ENCODE measurements around the gene GPC6.

The GPC6 gene

DNA sequence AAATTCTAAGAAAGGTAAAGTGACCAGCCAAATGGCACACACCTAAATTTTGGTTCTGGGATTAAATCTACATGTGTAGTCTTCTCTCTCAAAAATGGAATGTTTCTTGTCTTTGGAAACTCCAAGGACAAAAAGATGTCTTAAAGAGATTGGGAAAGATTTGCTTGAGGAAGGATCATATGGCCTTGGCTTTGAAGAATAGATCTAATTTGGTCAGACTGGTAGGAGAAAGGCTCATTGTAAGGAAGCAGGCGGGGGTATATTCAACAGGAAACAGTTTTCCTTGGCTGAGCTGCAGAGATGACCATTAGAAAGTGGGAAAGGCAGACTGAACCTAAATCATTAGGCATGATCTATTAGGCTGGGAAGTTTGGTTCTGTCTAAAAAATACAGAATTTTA lies 887.6 kb downstream of the GPC6 start:
- DNase-seq (ENCODE audit: low spot score): no peak

DNA sequence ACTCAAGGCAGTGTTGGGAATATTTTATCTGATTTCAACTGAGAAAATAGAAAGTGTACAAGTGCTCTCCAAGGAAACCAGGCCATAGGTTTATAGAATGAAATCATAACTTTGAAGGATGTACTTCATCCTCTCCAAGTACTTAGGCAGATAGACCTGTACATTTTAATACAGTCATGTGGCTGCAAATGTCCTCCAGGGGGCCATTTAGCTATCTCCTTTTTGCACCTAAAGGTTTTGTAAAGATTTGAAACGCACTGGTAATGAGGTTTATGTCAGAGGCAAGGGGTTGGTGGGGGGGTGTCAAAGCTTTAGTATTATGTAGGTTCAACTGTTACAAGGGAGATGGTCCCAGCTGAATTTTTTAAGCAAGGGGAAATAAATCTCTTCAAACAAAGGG lies 888.4 kb downstream of the GPC6 start:
- no peak for DNase-seq (ENCODE audit: low spot score)

- no peak for DNase-seq (ENCODE audit: low spot score)
Measured at GRCh38 chr13:94119360-94119936, 892.8 kb downstream of the GPC6 start.

DNA sequence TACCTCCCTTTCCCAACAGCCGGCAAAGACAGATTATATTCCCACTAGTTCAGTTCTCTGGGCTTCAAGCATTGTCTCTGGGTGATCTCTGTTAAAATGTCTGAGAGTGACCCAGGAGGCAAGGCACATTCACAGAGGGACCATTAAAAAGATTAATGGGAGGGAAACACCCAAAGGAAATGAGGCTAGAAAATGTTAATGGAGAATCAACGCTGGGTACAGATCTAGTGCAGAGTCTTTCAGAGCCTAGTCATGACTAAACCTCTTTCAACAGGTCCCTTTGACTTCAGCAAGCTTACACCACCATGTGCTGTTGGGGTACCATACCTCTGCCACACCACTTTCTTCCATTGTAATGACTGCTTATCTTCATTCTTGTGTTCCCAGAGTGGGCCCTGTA lies 894.3 kb downstream of the GPC6 start:
- no peak for DNase-seq (ENCODE audit: low spot score)

DNA sequence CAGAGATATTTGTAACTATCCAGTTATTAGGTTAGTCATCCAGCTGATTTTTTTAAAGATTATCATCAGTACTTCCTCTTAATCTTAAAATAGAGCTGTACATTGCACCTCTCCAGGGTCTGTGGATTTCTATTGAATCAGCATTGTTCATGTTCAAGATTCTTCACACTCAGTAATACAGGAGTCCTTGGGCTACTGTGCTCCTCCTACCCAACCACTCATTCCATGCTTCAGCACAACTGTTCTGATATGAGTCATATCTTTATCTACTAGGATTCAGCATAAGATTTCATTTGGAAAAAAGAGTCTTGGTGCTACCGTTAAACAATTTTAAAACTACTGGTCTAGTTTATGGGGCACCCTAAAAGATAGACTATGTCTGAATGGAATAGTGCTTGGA lies 895.1 kb downstream of the GPC6 start:
- DNase-seq (ENCODE audit: low spot score): no peak

DNA sequence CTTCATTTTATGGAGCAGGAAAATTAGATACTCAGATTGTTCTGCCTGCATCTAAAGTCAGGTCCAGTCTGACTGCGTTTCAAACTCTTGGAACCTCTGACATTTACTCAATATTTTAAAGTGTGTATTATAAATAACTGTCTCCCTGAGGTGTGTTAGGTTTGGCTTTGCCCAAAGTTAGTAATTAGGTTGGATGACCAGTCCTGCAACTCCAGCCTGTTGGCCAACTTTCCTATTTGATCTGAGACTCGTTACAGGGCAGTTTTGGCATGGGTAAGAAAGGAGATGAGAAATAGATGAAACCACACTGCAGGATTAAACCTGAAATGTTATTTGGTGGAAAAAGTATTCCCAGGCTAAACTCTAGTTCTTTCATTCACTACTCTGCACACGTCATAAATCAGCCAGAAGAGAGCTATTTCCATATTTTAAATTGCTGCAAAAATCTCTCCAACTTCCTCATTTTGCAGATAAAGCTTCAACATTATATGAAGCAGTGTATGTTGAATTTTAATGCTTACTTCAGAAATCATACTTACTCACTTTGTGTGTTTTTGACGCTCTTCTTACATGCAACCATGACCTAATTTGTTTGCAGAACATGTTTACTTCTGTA lies 895.8 kb downstream of the GPC6 start:
- DNase-seq (ENCODE audit: low spot score): no peak

DNA sequence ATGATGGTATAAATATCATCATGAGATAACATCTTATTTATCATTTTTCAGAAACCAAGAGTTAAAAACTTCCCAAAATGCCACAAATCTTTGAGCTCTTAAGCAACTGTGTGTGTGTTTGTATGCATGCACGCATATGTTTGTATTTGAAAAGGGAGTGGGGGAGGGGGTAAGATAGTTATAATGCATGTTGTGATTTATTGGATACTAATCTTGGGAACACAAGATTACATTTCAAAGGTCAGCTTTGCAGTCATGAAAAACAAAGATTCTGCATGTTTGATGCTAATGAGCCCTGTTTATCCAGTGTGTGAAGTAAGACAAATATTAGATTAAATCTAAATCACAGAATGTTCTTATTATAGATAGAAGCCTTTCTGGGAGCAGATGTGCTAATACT lies 897.0 kb downstream of the GPC6 start:
- no peak for DNase-seq (ENCODE audit: low spot score)

DNA sequence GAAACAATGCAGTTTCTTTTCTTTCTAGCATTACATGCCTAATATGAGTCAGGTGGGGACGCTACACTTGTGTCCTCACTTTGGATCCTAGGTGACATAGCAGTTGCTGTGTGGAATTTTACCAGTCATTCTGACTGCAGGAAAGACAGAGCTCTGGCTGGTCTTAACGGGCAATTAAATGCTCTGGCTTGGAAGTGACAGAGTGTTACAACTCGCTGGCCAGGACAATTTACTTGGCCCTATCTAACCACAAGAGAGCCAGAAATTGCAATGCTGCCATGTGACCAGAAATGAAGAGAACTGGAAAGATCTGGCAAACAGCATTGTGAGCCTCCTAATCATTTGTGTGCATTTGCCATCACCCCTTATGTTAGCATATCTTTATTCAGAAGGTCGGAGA lies 901.8 kb downstream of the GPC6 start:
- peak; percentile 55 for DNase-seq (ENCODE audit: low spot score)

DNA sequence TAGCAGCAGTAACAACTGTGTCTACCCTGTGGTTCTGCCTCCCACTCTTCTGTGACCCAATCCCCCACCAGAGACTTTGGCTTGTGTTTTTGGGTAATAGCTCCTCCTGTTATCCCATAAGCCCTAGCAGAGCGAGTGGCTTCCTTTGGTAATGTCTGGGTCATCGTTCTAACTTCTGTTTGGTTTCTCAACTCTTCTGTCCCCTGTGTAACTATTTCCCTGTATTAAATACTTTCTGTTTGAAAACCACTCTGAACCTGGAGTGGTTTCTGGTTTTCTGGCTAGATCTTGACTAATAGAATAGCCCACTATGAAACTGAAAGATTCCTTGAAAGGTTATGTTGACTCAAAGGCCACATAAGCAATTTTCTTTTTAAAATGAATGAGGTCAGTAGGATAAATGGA lies 902.9 kb downstream of the GPC6 start:
- no peak for DNase-seq (ENCODE audit: low spot score)

GRCh38 chr13:94138831-94139230 lies 912.2 kb downstream of the GPC6 start:
- no peak for DNase-seq (ENCODE audit: low spot score)

- DNase-seq (ENCODE audit: low spot score): no peak
Measured at GRCh38 chr13:94139393-94139995, 912.9 kb downstream of the GPC6 start.

- no peak for DNase-seq (ENCODE audit: low spot score)
Measured at GRCh38 chr13:94140027-94140426, 913.4 kb downstream of the GPC6 start.

DNA sequence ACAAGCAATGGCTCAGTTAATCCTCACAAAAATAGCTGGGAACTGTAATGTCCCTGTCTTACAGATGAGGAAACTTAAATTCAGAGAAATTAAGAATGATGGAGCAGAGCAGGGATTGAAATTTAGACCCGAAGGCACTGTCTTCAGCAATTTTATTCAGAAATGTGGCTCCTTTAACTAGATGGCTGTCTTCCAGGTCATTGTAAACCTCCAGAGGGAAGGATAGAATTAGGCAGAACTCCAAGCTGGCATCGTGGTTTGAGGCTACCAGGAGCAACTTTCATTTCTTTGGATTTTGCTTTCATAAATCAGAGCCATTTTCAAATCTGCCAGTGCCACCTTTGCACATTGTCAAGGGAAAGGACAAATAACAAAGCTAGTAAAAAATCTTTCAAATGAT lies 913.9 kb downstream of the GPC6 start:
- DNase-seq (ENCODE audit: low spot score): no peak

GRCh38 chr13:94143624-94144350 lies 917.2 kb downstream of the GPC6 start:
- no peak for DNase-seq (ENCODE audit: low spot score)

- no peak for DNase-seq (ENCODE audit: low spot score)
Measured at GRCh38 chr13:94145966-94146365, 919.4 kb downstream of the GPC6 start.

DNA sequence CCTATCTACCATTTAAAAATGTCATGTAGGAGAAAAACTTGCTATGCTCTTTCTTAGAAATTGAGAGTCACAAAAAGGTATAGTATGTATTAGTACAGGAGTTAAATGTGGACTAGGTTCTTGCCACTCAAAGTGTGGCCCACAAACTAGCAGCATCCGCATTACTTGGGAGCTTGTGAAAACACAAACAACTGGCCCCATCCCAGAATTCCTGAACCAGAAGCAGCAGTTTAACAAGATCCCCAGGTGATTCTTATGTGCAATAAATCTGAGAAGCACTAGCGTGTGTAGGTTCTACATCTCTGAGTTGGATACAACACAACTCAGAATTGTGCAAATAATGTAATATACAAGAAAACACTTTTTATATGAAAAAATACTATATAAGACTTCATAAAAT lies 927.0 kb downstream of the GPC6 start:
- no peak for DNase-seq (ENCODE audit: low spot score)

DNA sequence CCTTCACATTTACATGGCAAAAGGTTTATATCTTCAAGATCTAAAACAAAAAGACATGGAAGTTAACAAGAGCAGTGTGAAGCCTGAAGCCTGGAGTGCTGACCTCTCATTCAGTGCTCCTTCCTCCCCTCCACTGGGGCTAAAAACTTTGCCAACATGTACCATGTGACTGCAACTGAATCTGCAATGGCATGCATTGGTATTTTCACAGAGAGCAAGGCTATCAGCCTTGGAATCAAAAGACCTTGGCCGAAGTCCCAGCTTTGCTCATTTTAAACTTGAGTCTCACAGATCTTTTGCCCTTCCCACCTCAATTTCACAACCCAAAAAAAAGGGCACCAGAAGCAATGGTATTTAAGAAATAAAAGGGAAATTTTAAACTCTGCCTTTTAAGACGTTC lies 927.8 kb downstream of the GPC6 start:
- DNase-seq (ENCODE audit: low spot score): peak; percentile 14

- DNase-seq (ENCODE audit: low spot score): peak; percentile 22
Measured at GRCh38 chr13:94157705-94158218, 931.2 kb downstream of the GPC6 start.

GRCh38 chr13:94160875-94161274 lies 934.3 kb downstream of the GPC6 start:
- no peak for DNase-seq (ENCODE audit: low spot score)

- DNase-seq (ENCODE audit: low spot score): no peak
Measured at GRCh38 chr13:94162289-94162688, 935.7 kb downstream of the GPC6 start.

DNA sequence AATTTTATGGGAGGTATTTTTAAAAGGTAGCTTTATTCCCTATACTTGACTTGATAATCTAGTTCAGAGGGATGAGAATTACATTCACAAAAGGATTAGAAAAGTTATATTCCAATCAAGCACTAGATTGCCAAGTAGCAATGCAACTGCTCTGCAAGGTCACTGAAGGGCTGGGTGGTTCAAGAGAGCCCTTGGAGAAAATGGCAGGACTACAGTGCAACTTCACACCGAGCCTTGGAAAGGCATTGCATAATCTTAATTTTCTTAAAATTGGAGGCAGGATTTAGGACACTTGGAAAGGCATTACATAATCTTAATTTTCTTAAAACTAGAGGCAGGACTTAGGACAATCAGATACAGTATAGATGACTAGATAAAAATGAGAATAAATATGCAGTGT lies 936.9 kb downstream of the GPC6 start:
- no peak for DNase-seq (ENCODE audit: low spot score)

DNA sequence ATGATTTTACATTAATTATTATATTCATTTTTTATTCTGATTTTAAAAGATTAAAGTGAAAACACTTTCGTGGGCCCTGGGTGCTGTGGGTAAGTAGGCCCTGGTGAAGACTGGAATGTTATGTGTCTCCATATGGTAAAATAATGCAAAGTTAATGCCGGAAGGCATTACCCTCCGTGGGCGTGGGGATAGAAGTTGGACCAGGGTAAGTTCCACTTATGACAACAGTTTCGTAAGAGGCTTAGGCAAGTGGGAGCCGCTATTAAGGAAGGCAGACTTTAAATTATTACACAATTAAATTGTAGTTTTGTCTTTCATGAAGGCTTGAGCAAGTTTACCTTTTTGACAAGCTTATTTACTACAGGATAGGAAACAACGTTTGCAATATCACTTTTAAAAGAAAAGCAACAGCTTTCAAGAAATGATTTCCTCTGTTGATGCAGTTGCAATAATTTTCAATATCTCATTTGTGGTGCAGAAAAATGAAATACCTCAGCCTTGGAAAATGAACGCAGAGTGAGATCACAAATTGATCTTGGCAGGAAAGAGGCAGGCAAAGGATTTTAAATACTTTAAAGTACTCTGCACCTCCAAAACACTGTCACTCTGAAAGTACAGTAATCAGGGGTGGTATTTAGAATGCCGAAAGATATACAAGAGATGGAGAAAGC lies 942.3 kb downstream of the GPC6 start:
- DNase-seq (ENCODE audit: low spot score): no peak
